Activated B cell treated with CpG ODN at 0.5 μM for 24 hours (primary cell): ENCODE measurements around the gene SOST. TPM values are rescaled to one million over a fixed set of nuclear protein-coding genes. Genes with fewer than 3 reads are reported as not detected.

Experiments
- ATAC-seq: fragments of 200-7000 bp; cut with Tn5 transposase; one replicate; pipeline ENCODE4 v1.10.0; 2021; ENCODE audit warnings: low read depth, mild to moderate bottlenecking, moderate library complexity
- CTCF ChIA-PET: fragments of 350-600 bp; sonication (Branson Sonifier 250); formaldehyde crosslinking; loops from one replicate; lab custom pipeline; 2021; ENCODE audit warnings: antibody characterized with exemption; lab: Charles Lee
- POLR2A ChIA-PET: fragments of 350-600 bp; sonication (Branson Sonifier 250); formaldehyde crosslinking; loops from one replicate; lab custom pipeline; 2021; ENCODE audit warnings: antibody characterized with exemption; lab: Charles Lee
- DNase-seq: peaks from one replicate; pipeline ENCODE4 v3.0.0; 2022
- H3K27ac Mint-ChIP-seq: one replicate; pipeline ENCODE4 v1.8.0; 2020; ENCODE audit warnings: mixed read lengths
- H3K27me3 Mint-ChIP-seq: one replicate; pipeline ENCODE4 v1.8.0; 2021; ENCODE audit warnings: mixed read lengths
- H3K36me3 Mint-ChIP-seq: one replicate; pipeline ENCODE4 v1.8.0; 2021; ENCODE audit warnings: low read depth, mixed read lengths
- H3K4me1 Mint-ChIP-seq: one replicate; pipeline ENCODE4 v1.8.0; 2021; ENCODE audit warnings: mixed read lengths
- H3K4me3 Mint-ChIP-seq: one replicate; pipeline ENCODE4 v1.8.0; 2020; ENCODE audit warnings: mild to moderate bottlenecking, mixed read lengths
- H3K9me3 Mint-ChIP-seq: one replicate; pipeline ENCODE4 v1.8.0; 2020; ENCODE audit warnings: mixed read lengths
- CTCF ChIP-seq: fragments of 200-600 bp; IDR thresholded peaks from one replicate; pipeline ENCODE4 v1.8.0; 2022; ENCODE audit warnings: antibody characterized with exemption, mild to moderate bottlenecking
- intact Hi-C: fragments of 100-400 bp; cut with micrococcal nuclease; formaldehyde crosslinking; loops from one replicate; pipeline ENCODE4 v1.15.1; 2024
- total RNA-seq: library from RNA; stranded (reverse); gene quantifications from 2 replicates; pipeline ENCODE4 v1.2.3, GENCODE V29; 2022

SOST gene
- total RNA-seq, 1 donor from 2014 or later: not detected

- Mint-ChIP-seq H3K4me1 (peaks cover 36% of the 10 kb centered on the region), H3K9me3 (no peaks in the 10 kb centered on the region), H3K27me3 (no peaks in the 10 kb centered on the region), H3K4me3 (no peak overlapping the region), H3K27ac (no peak overlapping the region), H3K36me3 (peaks cover 35% of the 10 kb centered on the region)
- ATAC-seq (no peak), DNase-seq (no peak)
- CTCF ChIA-PET: interaction anchor here (1.9 kb wide), 1 partner anchor 8 kb away, joined by 4 read pairs; no protein-coding TSS in a partner anchor
- POLR2A ChIA-PET: no interaction called here
- no peak for TF ChIP-seq CTCF
- intact Hi-C loops: no loop called here
Measured at GRCh38 chr17:43769426-43769825, 10.8 kb upstream of the SOST start.

GRCh38 chr17:43768943-43769342 is 10.4 kb upstream of the SOST start:
- Mint-ChIP-seq H3K4me1 (peaks cover 32% of the 10 kb centered on the region), H3K9me3 (no peaks in the 10 kb centered on the region), H3K27me3 (no peaks in the 10 kb centered on the region), H3K36me3 (peaks cover 31% of the 10 kb centered on the region), H3K4me3 (no peak overlapping the region), H3K27ac (no peak overlapping the region)
- intact Hi-C loops: no loop called here
- ChIA-PET POLR2A (no interaction called here), CTCF (interaction anchor here (1.9 to 14.2 kb wide), 2 partner anchors 8 to 72 kb away, joined by 4 to 301 read pairs; no protein-coding TSS in a partner anchor)
- no peak for TF ChIP-seq CTCF
- no peak for DNase-seq
- ATAC-seq: no peak

GRCh38 chr17:43768382-43768781 is 9.8 kb upstream of the SOST start:
- ChIA-PET POLR2A (interaction anchor here (0.5 kb wide), 1 partner anchor 298 kb away, joined by 6 read pairs; no protein-coding TSS in a partner anchor), CTCF (interaction anchor here (14.2 kb wide), 1 partner anchor 72 kb away, joined by 301 read pairs; no protein-coding TSS in a partner anchor)
- no peak overlapping the region for H3K4me3 Mint-ChIP-seq
- peak; percentile 66 for ATAC-seq
- peaks cover 2% of the 10 kb centered on the region for H3K27me3 Mint-ChIP-seq
- no peak for TF ChIP-seq CTCF
- intact Hi-C loops: no loop called here
- H3K9me3 Mint-ChIP-seq: no peaks in the 10 kb centered on the region
- peak overlapping the region; percentile 21 for H3K27ac Mint-ChIP-seq
- peaks cover 27% of the 10 kb centered on the region for H3K36me3 Mint-ChIP-seq
- peaks cover 29% of the 10 kb centered on the region for H3K4me1 Mint-ChIP-seq
- DNase-seq: no peak

- intact Hi-C loops: no loop called here
Measured at GRCh38 chr17:43767713-43768059, 9.1 kb upstream of the SOST start.

More at GRCh38 chr17:43767713-43768059, 9.1 kb upstream of the SOST start:
- no peak overlapping the region for H3K27ac Mint-ChIP-seq
- POLR2A ChIA-PET: interaction anchor here (0.5 kb wide), 1 partner anchor 298 kb away, joined by 6 read pairs; no protein-coding TSS in a partner anchor
- no peak for ATAC-seq
- no peak overlapping the region for H3K4me3 Mint-ChIP-seq
- H3K4me1 Mint-ChIP-seq: peaks cover 22% of the 10 kb centered on the region
- no peak for TF ChIP-seq CTCF
- peaks cover 22% of the 10 kb centered on the region for H3K36me3 Mint-ChIP-seq
- peaks cover 2% of the 10 kb centered on the region for H3K27me3 Mint-ChIP-seq
- no peak for DNase-seq
- CTCF ChIA-PET: interaction anchor here (1.0 to 14.2 kb wide), 6 partner anchors 10 to 194 kb away, joined by 3 to 301 read pairs (median 8); partner anchors contain the start of gene SOST
- no peaks in the 10 kb centered on the region for H3K9me3 Mint-ChIP-seq
